SJSA1 (cell line): Measurements from ENCODE around the gene CNTN5. TPM values are rescaled to one million over a fixed set of nuclear protein-coding genes. Genes with fewer than 3 reads are reported as not detected.
"Not testable (repeated sequence)": the region's sequence is repeated elsewhere in the genome, so short reads cannot be mapped to it uniquely, and the experiment has no call there.

Experiments
- DNase-seq, 2 experiments: peaks; one replicate each; pipeline ENCODE4 v3.0.0-alpha.2; 2015 to 2020; ENCODE audit warnings: low spot score in 2 of 2, low read depth in 1 of 2
- H3K27ac ChIP-seq: fragments of 250-450 bp; sonication (Bioruptor Pico); 2 replicates; pipeline ENCODE4 v1.5.1; 2020; ENCODE audit warnings: mild to moderate bottlenecking, moderate library complexity
- H3K27me3 ChIP-seq: fragments of 250-450 bp; sonication (Bioruptor Pico); replicated peaks from 2 replicates; pipeline ENCODE4 v1.5.1; 2020; ENCODE audit warnings: mild to moderate bottlenecking, moderate library complexity
- H3K36me3 ChIP-seq: fragments of 250-450 bp; sonication (Bioruptor Pico); 2 replicates; pipeline ENCODE4 v1.5.1; 2020; ENCODE audit warnings: mild to moderate bottlenecking
- H3K4me1 ChIP-seq: fragments of 250-450 bp; sonication (Bioruptor Pico); replicated peaks from 2 replicates; pipeline ENCODE4 v1.6.1; 2021; ENCODE audit warnings: mild to moderate bottlenecking
- H3K4me3 ChIP-seq: fragments of 250-450 bp; sonication (Bioruptor Pico); 2 replicates; pipeline ENCODE4 v1.5.1; 2020; ENCODE audit warnings: mild to moderate bottlenecking
- H3K9me3 ChIP-seq: fragments of 250-450 bp; sonication (Bioruptor Pico); replicated peaks from 2 replicates; pipeline ENCODE4 v1.5.1; 2020; ENCODE audit warnings: mild to moderate bottlenecking
- total RNA-seq: library from RNA; depleted of rRNA; stranded (reverse); fragments of >200 nt; shearing (Covaris generic); gene quantifications from 2 replicates; pipeline ENCODE4 v1.2.3, GENCODE V29; 2014

Gene CNTN5
- total RNA-seq, 1 experiment from 2014 or later, result not detected

GRCh38 chr11:100240025-100240539 lies 1219.3 kb downstream of the CNTN5 start:
- Histone ChIP-seq H3K9me3 (no peaks in the 10 kb centered on the region), H3K27me3 (no peaks in the 10 kb centered on the region), H3K36me3 (no peaks in the 10 kb centered on the region), H3K4me1 (no peaks in the 10 kb centered on the region), H3K27ac (no peak overlapping the region), H3K4me3 (no peak overlapping the region)
- no peak for DNase-seq

GRCh38 chr11:100247704-100248103 lies 1227.0 kb downstream of the CNTN5 start:
- no peak overlapping the region for H3K27ac ChIP-seq
- DNase-seq, result no peak
- no peaks in the 10 kb centered on the region for H3K4me1 ChIP-seq
- H3K27me3 ChIP-seq, result no peaks in the 10 kb centered on the region
- no peak overlapping the region for H3K4me3 ChIP-seq
- no peaks in the 10 kb centered on the region for H3K9me3 ChIP-seq
- no peaks in the 10 kb centered on the region for H3K36me3 ChIP-seq

GRCh38 chr11:100257238-100257803 lies 1236.6 kb downstream of the CNTN5 start:
- H3K27ac ChIP-seq, H3K9me3 ChIP-seq, H3K36me3 ChIP-seq, H3K4me1 ChIP-seq, H3K4me3 ChIP-seq, H3K27me3 ChIP-seq, DNase-seq: not testable (repeated sequence)

- Histone ChIP-seq H3K4me1 (peaks cover 10% of the 10 kb centered on the region), H3K27ac (no peak overlapping the region), H3K9me3 (no peaks in the 10 kb centered on the region), H3K4me3 (no peak overlapping the region), H3K27me3 (no peaks in the 10 kb centered on the region), H3K36me3 (no peaks in the 10 kb centered on the region)
- DNase-seq, result peak in 1 of 2 experiments; percentile 2
Measured at GRCh38 chr11:100269516-100269915, 1248.8 kb downstream of the CNTN5 start.

GRCh38 chr11:100273066-100273815 lies 1252.5 kb downstream of the CNTN5 start:
- no peak for DNase-seq

GRCh38 chr11:100274466-100274865 lies 1253.7 kb downstream of the CNTN5 start:
- not testable (repeated sequence) for H3K27me3 ChIP-seq, H3K36me3 ChIP-seq, H3K9me3 ChIP-seq, H3K4me1 ChIP-seq, H3K27ac ChIP-seq, H3K4me3 ChIP-seq
- peak in 1 of 2 experiments; percentile 1 for DNase-seq

More at GRCh38 chr11:100273066-100273815, 1252.5 kb downstream of the CNTN5 start:
- no peaks in the 10 kb centered on the region for H3K9me3 ChIP-seq
- H3K27me3 ChIP-seq, result no peaks in the 10 kb centered on the region
- H3K4me3 ChIP-seq, result no peak overlapping the region
- no peak overlapping the region for H3K27ac ChIP-seq
- H3K36me3 ChIP-seq, result no peaks in the 10 kb centered on the region
- peaks cover 2% of the 10 kb centered on the region; the same call in 1 of the 2 replicates for H3K4me1 ChIP-seq

- no peak for DNase-seq
- no peak overlapping the region for H3K4me3 ChIP-seq
- H3K36me3 ChIP-seq, result no peaks in the 10 kb centered on the region
- peaks cover 6% of the 10 kb centered on the region for H3K4me1 ChIP-seq
- no peaks in the 10 kb centered on the region for H3K27me3 ChIP-seq
- no peaks in the 10 kb centered on the region for H3K9me3 ChIP-seq
- no peak overlapping the region for H3K27ac ChIP-seq
Measured at GRCh38 chr11:100294748-100295147, 1274.0 kb downstream of the CNTN5 start.

GRCh38 chr11:100296051-100296679 lies 1275.4 kb downstream of the CNTN5 start:
- DNase-seq, result no peak
- Histone ChIP-seq H3K36me3 (no peaks in the 10 kb centered on the region), H3K27ac (no peak overlapping the region), H3K27me3 (no peaks in the 10 kb centered on the region), H3K4me3 (no peak overlapping the region), H3K9me3 (no peaks in the 10 kb centered on the region), H3K4me1 (peaks cover 6% of the 10 kb centered on the region)

- Histone ChIP-seq H3K27me3 (no peaks in the 10 kb centered on the region), H3K27ac (no peak overlapping the region), H3K4me3 (no peak overlapping the region), H3K4me1 (peaks cover 6% of the 10 kb centered on the region), H3K36me3 (no peaks in the 10 kb centered on the region), H3K9me3 (no peaks in the 10 kb centered on the region)
- DNase-seq, result no peak
Measured at GRCh38 chr11:100297516-100297915, 1276.8 kb downstream of the CNTN5 start.

GRCh38 chr11:100302824-100303223 lies 1282.1 kb downstream of the CNTN5 start:
- Histone ChIP-seq H3K36me3 (no peaks in the 10 kb centered on the region), H3K9me3 (no peaks in the 10 kb centered on the region), H3K4me3 (no peak overlapping the region), H3K27ac (no peak overlapping the region), H3K27me3 (no peaks in the 10 kb centered on the region), H3K4me1 (no peaks in the 10 kb centered on the region)
- no peak for DNase-seq

- Histone ChIP-seq H3K27ac (no peak overlapping the region), H3K36me3 (no peaks in the 10 kb centered on the region), H3K4me1 (no peaks in the 10 kb centered on the region), H3K9me3 (no peaks in the 10 kb centered on the region), H3K27me3 (no peaks in the 10 kb centered on the region), H3K4me3 (no peak overlapping the region)
- DNase-seq, result no peak
Measured at GRCh38 chr11:100303897-100304296, 1283.1 kb downstream of the CNTN5 start.

- Histone ChIP-seq H3K4me3 (no peak overlapping the region), H3K27me3 (no peaks in the 10 kb centered on the region), H3K4me1 (peaks cover 8% of the 10 kb centered on the region; the same call in 1 of the 2 replicates), H3K27ac (no peak overlapping the region), H3K9me3 (no peaks in the 10 kb centered on the region), H3K36me3 (no peaks in the 10 kb centered on the region)
- DNase-seq, result no peak
Measured at GRCh38 chr11:100308202-100308601, 1287.5 kb downstream of the CNTN5 start.

GRCh38 chr11:100315946-100316345 lies 1295.2 kb downstream of the CNTN5 start:
- Histone ChIP-seq H3K27me3 (no peaks in the 10 kb centered on the region), H3K4me3 (no peak overlapping the region), H3K9me3 (no peaks in the 10 kb centered on the region), H3K27ac (no peak overlapping the region), H3K4me1 (no peaks in the 10 kb centered on the region; the same call in 1 of the 2 replicates), H3K36me3 (no peaks in the 10 kb centered on the region)
- no peak for DNase-seq

GRCh38 chr11:100316952-100317351 lies 1296.2 kb downstream of the CNTN5 start:
- no peak for DNase-seq
- Histone ChIP-seq H3K27me3 (no peaks in the 10 kb centered on the region), H3K27ac (no peak overlapping the region), H3K36me3 (no peaks in the 10 kb centered on the region), H3K4me1 (no peaks in the 10 kb centered on the region), H3K9me3 (no peaks in the 10 kb centered on the region), H3K4me3 (no peak overlapping the region)
